NB4 (cell line): ENCODE measurements around the gene GSTO1.

ENCODE experiments used
- CTCF ChIP-seq: IDR thresholded peaks from one replicate; pipeline ENCODE4 v1.5.1; 2012; ENCODE audit warnings: low read depth, low read length
- MAX ChIP-seq: IDR thresholded peaks from 2 replicates; pipeline ENCODE4 v1.6.1; 2011; ENCODE audit warnings: low read depth, low read length
- MYC ChIP-seq: IDR thresholded peaks from 2 replicates; pipeline ENCODE4 v1.6.1; 2011; ENCODE audit warnings: low read depth, low read length
- POLR2A ChIP-seq: IDR thresholded peaks from 2 replicates; pipeline ENCODE4 v1.6.1; 2011; ENCODE audit warnings: mild to moderate bottlenecking; ENCODE audit not compliant: insufficient read length; ENCODE audit errors: extremely low read depth

- TF ChIP-seq POLR2A = no peak
- no peak for TF ChIP-seq CTCF
- no peak for TF ChIP-seq MYC
- no peak for TF ChIP-seq MAX
Measured at GRCh38 chr10:104293011-104293410, 38.3 kb downstream of the GSTO1 start.
